ENCODE results near the gene SMPD4.
"Not testable (repeated sequence)": the region's sequence is repeated elsewhere in the genome, so short reads cannot be mapped to it uniquely, and the experiment has no call there.

DNA sequence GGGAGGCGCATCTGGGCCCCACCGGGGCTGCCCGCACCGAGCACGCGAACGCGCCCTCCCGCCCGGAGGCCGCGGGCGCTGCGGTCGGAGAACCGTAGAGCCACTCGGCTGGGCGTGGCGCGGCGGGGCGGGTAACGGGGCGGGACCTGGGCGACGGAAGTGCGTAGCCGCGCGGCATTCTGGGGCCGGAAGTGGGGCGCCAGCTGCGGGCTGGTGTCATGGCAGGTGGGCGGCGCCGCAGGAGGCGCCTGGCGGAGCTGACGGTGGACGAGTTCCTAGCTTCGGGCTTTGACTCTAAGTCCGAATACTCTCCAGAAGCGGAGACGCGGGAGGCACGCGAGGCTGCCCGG is 47.7 kb upstream of the SMPD4 start:
- TF ChIP-seq ZNF747 (CRISPR knock-in tag; IDR thresholded peaks at IDR 0.05; ENCODE audit: borderline replicate concordance); SMC3 (IDR thresholded peaks at IDR 0.05; ENCODE audit: low read length); LCORL (IDR thresholded peaks at IDR 0.05); LCORL (CRISPR knock-in tag; IDR thresholded peaks at IDR 0.05): not testable (repeated sequence)

Measured in HepG2 (cell line).